HG02642 (cell line): ENCODE data around the gene MGP.

Source experiments
- ATAC-seq: cut with Tn5 transposase; IDR thresholded peaks from one replicate; pipeline ENCODE4 v1.9.1; 2021; ENCODE audit warnings: mild to moderate bottlenecking; ENCODE audit not compliant: unreplicated experiment, poor library complexity

The MGP gene

DNA sequence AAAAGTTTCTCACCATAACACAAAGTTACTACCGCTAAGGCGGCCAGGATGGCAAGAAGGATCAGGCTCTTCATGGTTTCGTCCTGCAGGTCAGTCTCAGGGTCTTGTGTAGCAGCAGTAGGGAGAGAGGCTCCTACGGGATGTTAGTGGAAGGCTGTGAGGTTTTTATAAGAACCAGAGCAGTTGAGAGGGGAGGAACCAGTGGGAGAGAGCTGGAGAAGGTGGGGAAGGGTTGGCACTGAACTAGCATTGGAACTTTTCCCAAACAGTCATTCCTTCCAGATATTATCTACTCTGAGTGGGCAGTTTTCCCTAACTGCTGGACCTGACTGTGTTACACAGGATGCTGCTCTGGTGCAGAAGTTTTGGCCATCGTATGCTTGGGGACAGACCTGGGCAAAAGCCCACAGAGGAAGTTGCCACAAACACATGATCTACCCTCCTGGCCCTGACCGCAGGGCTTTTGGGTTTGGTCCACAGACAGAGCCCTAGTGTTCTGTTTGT lies at the start of gene MGP:
TSS of gene MGP (minus strand) at position 137 of the 504 bp plus-strand sequence. CDS start at position 74, 63 bp downstream.
- ATAC-seq, result no peak

GRCh38 chr12:14935031-14935430 lies 49.4 kb upstream of the MGP start:
- ATAC-seq, result no peak

GRCh38 chr12:14934511-14934910 lies 48.9 kb upstream of the MGP start:
- no peak for ATAC-seq

GRCh38 chr12:14931791-14932560 lies 46.3 kb upstream of the MGP start:
- ATAC-seq, result no peak

DNA sequence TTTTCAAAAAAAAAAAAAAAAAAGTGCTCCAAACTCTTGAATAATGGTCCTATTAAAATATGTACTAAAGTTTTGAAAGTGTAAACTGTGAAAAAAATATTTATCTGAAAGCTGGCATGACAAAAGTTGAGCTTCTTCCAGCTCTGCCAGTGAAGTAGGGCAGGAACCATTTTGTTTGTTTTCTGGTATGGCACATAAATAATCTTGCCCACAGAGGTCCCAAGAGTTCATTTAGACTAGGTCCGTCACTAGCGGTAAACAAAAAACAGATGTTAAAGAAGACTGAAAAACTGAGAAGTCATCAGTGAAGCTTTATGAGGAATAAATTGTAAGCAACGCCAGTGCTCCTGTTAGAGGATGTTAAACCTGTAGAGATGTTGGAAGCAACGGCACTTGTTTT lies 45.7 kb upstream of the MGP start:
- no peak for ATAC-seq

DNA sequence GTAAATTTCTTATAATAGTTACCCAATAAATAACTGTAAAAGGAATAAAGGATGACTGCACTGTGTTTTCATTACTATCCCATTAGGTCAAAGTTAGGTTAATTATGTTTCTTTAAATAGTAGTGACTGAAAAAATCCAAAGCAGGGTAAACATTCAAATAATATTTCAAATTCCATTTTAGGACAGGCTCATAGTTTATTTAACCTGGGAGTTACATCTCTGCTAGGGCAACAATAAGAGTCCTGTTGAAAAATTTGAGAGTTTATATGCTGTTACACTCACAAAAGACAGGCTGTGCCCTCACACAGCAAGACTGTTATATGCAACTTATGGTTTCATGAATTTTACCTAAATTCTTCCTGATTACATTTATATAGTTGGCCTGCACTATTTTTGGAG lies 44.6 kb upstream of the MGP start:
- ATAC-seq, result no peak

- no peak for ATAC-seq
Observed at GRCh38 chr12:14928931-14929330, 43.3 kb upstream of the MGP start.

DNA sequence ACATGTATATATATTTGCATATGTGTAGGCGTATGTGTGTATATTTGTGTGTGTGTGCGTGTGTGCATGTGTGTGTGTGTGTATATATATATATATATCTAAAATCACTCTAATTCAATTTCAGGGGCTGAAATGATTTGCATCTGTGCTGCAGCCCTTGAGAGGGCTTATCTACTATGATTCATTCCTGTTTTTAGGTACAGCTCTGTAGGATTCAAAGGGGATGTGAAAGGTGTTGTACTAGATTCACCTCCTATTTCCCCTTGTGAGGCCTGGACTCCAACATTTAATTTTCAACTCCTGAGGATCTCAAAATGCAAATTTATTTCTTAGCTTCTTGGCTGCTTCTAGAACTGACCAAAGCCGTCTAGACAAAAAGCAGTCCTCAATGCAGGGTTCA lies 41.6 kb upstream of the MGP start:
- ATAC-seq, result no peak

DNA sequence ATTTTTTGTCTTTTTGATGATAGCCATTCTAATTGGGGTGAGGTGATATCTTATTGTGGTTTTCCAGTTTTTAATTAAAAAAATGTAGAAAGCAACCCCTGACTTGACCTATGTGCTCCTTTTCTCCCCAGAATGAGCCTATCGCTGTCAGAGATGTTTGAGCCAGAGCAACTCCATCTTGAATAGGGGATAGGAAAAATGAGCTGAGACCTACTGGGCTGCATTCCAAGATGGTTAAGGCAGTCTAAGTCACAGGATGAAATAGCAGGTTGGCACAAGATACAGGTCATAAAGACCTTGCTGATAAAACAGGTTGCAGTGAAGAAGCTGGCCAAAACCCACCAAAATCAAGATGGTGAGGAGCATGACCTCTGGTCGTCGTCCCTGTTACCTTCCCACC lies 38.9 kb upstream of the MGP start:
- ATAC-seq, result no peak

- no peak for ATAC-seq
Observed at GRCh38 chr12:14923944-14924343, 38.3 kb upstream of the MGP start.

GRCh38 chr12:14921218-14921617 lies 35.6 kb upstream of the MGP start:
- no peak for ATAC-seq

GRCh38 chr12:14920475-14921126 lies 34.9 kb upstream of the MGP start:
- no peak for ATAC-seq

GRCh38 chr12:14919455-14919854 lies 33.8 kb upstream of the MGP start:
- no peak for ATAC-seq

DNA sequence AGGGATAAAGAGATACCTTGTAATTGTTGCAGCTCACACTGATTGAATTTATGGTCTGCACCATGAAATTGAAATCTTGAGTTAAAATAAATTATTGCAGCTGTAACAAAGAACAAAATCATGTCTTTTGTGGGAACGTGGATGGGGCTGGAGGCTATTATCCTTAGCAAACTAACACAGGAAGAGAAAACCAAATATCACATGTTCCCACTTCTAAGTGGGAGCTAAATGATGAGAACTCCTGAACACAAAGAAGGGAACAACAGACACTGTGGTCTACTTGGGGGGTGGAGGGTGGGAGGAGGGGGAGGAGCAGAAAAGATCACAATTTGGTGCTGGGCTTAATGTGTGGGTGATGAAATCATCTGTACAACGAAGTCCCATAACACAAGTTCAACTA lies 30.1 kb upstream of the MGP start:
- ATAC-seq, result no peak

GRCh38 chr12:14913381-14913781 lies 27.7 kb upstream of the MGP start:
- no peak for ATAC-seq

DNA sequence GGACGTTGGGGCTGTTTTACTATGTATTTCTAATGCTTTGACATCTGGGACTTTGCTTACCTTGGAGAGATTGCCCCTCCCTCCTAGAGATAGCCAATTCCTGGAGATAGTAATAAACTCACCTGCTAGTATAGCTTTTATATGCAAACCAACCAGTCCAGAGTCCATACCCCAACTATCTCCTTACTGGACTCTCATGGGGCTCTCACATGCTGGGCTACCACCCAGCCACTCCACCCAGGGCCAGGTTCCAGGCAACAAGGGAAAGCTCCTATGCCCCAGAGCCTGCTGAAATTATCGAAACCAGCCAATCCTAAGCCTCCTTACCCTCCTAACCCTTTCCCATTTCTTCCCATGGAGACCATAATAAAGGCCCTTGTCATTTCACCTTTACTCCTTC lies 25.5 kb upstream of the MGP start:
- no peak for ATAC-seq

- no peak for ATAC-seq
Observed at GRCh38 chr12:14910090-14910915, 24.6 kb upstream of the MGP start.

DNA sequence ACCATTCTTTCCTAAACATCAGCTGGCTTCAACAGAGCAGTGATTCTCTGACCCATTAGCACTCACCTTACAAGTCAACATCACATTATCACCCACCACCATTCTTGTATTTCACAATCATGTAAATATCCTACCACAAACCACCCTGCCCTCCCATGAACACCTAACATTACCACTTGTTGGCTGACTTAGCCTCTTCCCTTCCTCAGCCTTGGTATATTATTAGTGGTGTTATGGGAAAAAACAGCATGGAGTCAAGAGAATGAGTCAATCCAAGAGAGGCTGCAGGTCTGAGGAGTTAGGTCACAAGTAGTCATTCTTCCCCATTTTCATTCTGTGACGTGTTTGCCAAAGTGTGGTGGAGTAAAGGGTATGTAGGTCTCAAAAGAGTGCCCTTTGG lies 22.3 kb upstream of the MGP start:
- ATAC-seq, result no peak

GRCh38 chr12:14906114-14906513 lies 20.5 kb upstream of the MGP start:
- ATAC-seq, result no peak

DNA sequence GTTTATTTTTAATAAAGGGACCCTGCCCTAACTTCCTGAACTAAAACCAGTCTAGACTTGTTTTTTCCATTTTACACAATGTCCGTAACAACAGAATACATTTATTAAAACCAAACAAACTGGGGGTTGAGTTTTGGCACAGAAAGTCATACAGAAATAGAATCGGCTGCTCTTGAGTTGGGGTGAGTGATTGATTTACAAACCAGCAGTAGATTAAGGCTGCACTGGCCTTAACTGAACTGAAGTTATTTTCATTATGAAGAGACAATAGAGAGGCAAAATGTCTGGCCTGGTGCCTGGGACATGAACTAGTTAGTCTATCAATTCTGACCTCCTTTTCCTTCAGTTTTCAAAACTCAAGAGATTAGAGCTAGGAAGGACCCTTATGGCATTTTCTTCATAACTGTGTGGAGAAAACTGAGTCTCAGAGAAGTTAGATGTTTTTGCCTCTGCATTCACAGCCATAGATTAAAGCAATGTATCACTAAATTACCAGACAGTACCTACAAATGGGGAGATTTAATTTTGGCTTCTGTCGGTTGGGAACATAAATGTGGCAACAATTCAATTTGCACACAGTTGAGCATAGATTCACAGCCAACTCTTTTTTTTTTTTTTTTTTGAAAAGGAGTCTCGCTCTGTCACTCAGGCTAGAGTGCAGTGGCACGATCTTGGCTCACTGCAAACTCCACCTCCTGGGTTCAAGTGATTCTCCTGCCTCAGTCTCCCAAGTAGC lies 19.8 kb upstream of the MGP start:
- ATAC-seq, result no peak
